ENCODE data around the gene MRPL58. TPM values are rescaled to one million over a fixed set of nuclear protein-coding genes. Genes with fewer than 3 reads are reported as not detected.
A peak's percentile ranks its signal among the peaks of the same experiment; 100 is the strongest.

Gene MRPL58
- total RNA-seq, 2 donors from 2014 or later: 16.9 TPM; not detected in 1

GRCh38 chr17:75030161-75030560 is 17.7 kb downstream of the MRPL58 start:
- no peaks in the 10 kb centered on the region for H3K9me3 ChIP-seq
- TF ChIP-seq CTCF (IDR thresholded peaks at IDR 0.05): no peak
- no peak for TF ChIP-seq POLR2A (IDR thresholded peaks at IDR 0.05)
- no peak overlapping the region for H3K4me3 ChIP-seq
- DNase-seq (no peak), ATAC-seq (no peak)
- no peak overlapping the region for H3K27ac ChIP-seq
- H3K36me3 ChIP-seq (replicated peaks in 1 of 2; ENCODE audit: insufficient read depth in 1 of 2, low read depth in 2 of 2): no peaks in the 10 kb centered on the region
- intact Hi-C loops (cut with DNase I): no loop called here
- 85 to 87% methylated on average over 8 of the region's 8 CpGs for WGBS, 2 donors
- H3K27me3 ChIP-seq: no peaks in the 10 kb centered on the region
- peaks cover 23% of the 10 kb centered on the region for H3K4me1 ChIP-seq

- ATAC-seq (no peak), DNase-seq (peak; percentile 48 to 72 (median 60))
- Histone ChIP-seq H3K9me3 (no peaks in the 10 kb centered on the region), H3K27me3 (no peaks in the 10 kb centered on the region), H3K27ac (peak overlapping the region in 1 of 4 donors; percentile 42), H3K36me3 (replicated peaks in 1 of 2; ENCODE audit: insufficient read depth in 1 of 2, low read depth in 2 of 2) (no peaks in the 10 kb centered on the region), H3K4me3 (no peak overlapping the region), H3K4me1 (peaks cover 32% of the 10 kb centered on the region)
- TF ChIP-seq CTCF (IDR thresholded peaks at IDR 0.05) (no peak), POLR2A (IDR thresholded peaks at IDR 0.05) (no peak)
- WGBS, 2 donors: 22 to 29% methylated on average over 10 of the region's 10 CpGs
- intact Hi-C loops (cut with DNase I): no loop called here
These were observed 19.7 kb downstream of the MRPL58 start for GRCh38 chr17:75031972-75032719.

GRCh38 chr17:75032720-75033280 is 20.3 kb downstream of the MRPL58 start:
- TF ChIP-seq POLR2A (IDR thresholded peaks at IDR 0.05) (no peak), CTCF (IDR thresholded peaks at IDR 0.05) (no peak)
- WGBS, 2 donors: 11 to 13% methylated on average over 13 of the region's 13 CpGs
- ATAC-seq (no peak), DNase-seq (peak in 3 of 4 donors; percentile 8 to 23 (median 22))
- Histone ChIP-seq H3K4me3 (no peak overlapping the region), H3K4me1 (peaks cover 32% of the 10 kb centered on the region), H3K27ac (peak overlapping the region in 1 of 4 donors; percentile 87), H3K27me3 (no peaks in the 10 kb centered on the region), H3K36me3 (replicated peaks in 1 of 2; ENCODE audit: insufficient read depth in 1 of 2, low read depth in 2 of 2) (no peaks in the 10 kb centered on the region), H3K9me3 (no peaks in the 10 kb centered on the region)
- intact Hi-C loops (cut with DNase I): no loop called here

GRCh38 chr17:75033346-75034235 is 21.1 kb downstream of the MRPL58 start:
- H3K27ac ChIP-seq: peak overlapping the region; percentile 81 to 88 (median 87)
- no peaks in the 10 kb centered on the region for H3K36me3 ChIP-seq (replicated peaks in 1 of 2; ENCODE audit: insufficient read depth in 1 of 2, low read depth in 2 of 2)
- peak overlapping the region in 1 of 2 donors; percentile 30 for H3K4me3 ChIP-seq
- no peaks in the 10 kb centered on the region for H3K27me3 ChIP-seq
- WGBS, 2 donors: 0 to 1% methylated on average over 22 to 36 of the region's 36 CpGs
- peaks cover 32% of the 10 kb centered on the region for H3K4me1 ChIP-seq
- ATAC-seq (peak; percentile 65), DNase-seq (peak; percentile 94 to 97 (median 96))
- TF ChIP-seq POLR2A (IDR thresholded peaks at IDR 0.05) (no peak), CTCF (IDR thresholded peaks at IDR 0.05) (peak in 1 of 7 experiments; percentile 11)
- H3K9me3 ChIP-seq: no peaks in the 10 kb centered on the region
- intact Hi-C loops (cut with DNase I): no loop called here

Measured in body of pancreas (tissue), 4 donors.